GM23338 (cell line): ENCODE measurements around the gene GNB5. TPM values are rescaled to one million over a fixed set of nuclear protein-coding genes. Genes with fewer than 3 reads are reported as not detected.

ENCODE experiments used
- ATAC-seq: fragments of 200-7000 bp; cut with Tn5 transposase; 3 replicates; pipeline ENCODE4 v1.9.1; 2020
- DNase-seq: peaks from one replicate; pipeline ENCODE4 v3.0.0-alpha.2; 2015; ENCODE audit warnings: low spot score
- H2AFZ ChIP-seq: fragments of 200-600 bp; sonication (generic); 2 replicates; pipeline ENCODE4 v1.8.0; 2016; ENCODE audit warnings: antibody characterized with exemption, mild to moderate bottlenecking, moderate library complexity
- H3F3A ChIP-seq: fragments of 200-600 bp; sonication (generic); replicated peaks from 2 replicates; pipeline ENCODE4 v1.8.0; 2017; ENCODE audit warnings: antibody characterized with exemption, mixed run types, low read depth
- H3K27ac ChIP-seq: fragments of 200-600 bp; sonication (generic); 2 replicates; pipeline ENCODE4 v1.6.1; 2016; ENCODE audit warnings: low read depth
- H3K27me3 ChIP-seq: fragments of 200-600 bp; sonication (generic); 2 replicates; pipeline ENCODE4 v1.8.0; 2016; ENCODE audit warnings: mild to moderate bottlenecking, mixed run types, moderate library complexity; ENCODE audit not compliant: insufficient read depth
- H3K36me3 ChIP-seq: fragments of 200-600 bp; sonication (generic); 2 replicates; pipeline ENCODE4 v1.8.0; 2016; ENCODE audit warnings: mild to moderate bottlenecking; ENCODE audit not compliant: insufficient read depth
- H3K4me1 ChIP-seq: fragments of 200-600 bp; sonication (generic); 2 replicates; pipeline ENCODE4 v1.8.0; 2016; ENCODE audit warnings: mild to moderate bottlenecking, moderate library complexity; ENCODE audit not compliant: insufficient read depth
- H3K4me2 ChIP-seq: fragments of 200-600 bp; sonication (generic); 2 replicates; pipeline ENCODE4 v1.7.1; 2017; ENCODE audit warnings: mixed run types
- H3K4me3 ChIP-seq: fragments of 200-600 bp; sonication (generic); 2 replicates; pipeline ENCODE4 v1.6.1; 2016; ENCODE audit warnings: mixed run types
- H3K79me2 ChIP-seq: fragments of 200-600 bp; sonication (generic); replicated peaks from 2 replicates; pipeline ENCODE4 v1.8.0; 2017; ENCODE audit warnings: mild to moderate bottlenecking; ENCODE audit not compliant: insufficient read depth
- H3K9me2 ChIP-seq: fragments of 200-600 bp; sonication (generic); 2 replicates; pipeline ENCODE4 v1.8.0; 2017; ENCODE audit not compliant: insufficient read depth
- H4K20me1 ChIP-seq: fragments of 200-600 bp; sonication (generic); replicated peaks from 2 replicates; pipeline ENCODE4 v1.8.0; 2017; ENCODE audit warnings: mild to moderate bottlenecking; ENCODE audit not compliant: insufficient read depth
- H3K27ac Mint-ChIP-seq: 2 replicates; pipeline ENCODE4 v1.8.0; 2020; ENCODE audit warnings: inconsistent platforms, mild to moderate bottlenecking, moderate library complexity, mixed read lengths
- H3K27me3 Mint-ChIP-seq: 3 replicates; pipeline ENCODE4 v1.8.0; 2022; ENCODE audit warnings: low read depth, mild to moderate bottlenecking, moderate library complexity, mixed read lengths, inconsistent platforms; ENCODE audit not compliant: insufficient read depth, poor library complexity
- H3K36me3 Mint-ChIP-seq: 3 replicates; pipeline ENCODE4 v1.8.0; 2021; ENCODE audit warnings: low read depth, mild to moderate bottlenecking, inconsistent platforms, moderate library complexity, mixed read lengths
- H3K4me1 Mint-ChIP-seq: 3 replicates; pipeline ENCODE4 v1.8.0; 2020; ENCODE audit warnings: mild to moderate bottlenecking, inconsistent platforms, mixed read lengths
- H3K4me3 Mint-ChIP-seq: 3 replicates; pipeline ENCODE4 v1.8.0; 2021; ENCODE audit warnings: moderate library complexity, mild to moderate bottlenecking, inconsistent platforms, mixed read lengths
- H3K9me3 Mint-ChIP-seq: 3 replicates; pipeline ENCODE4 v1.8.0; 2020; ENCODE audit warnings: moderate library complexity, mild to moderate bottlenecking, inconsistent platforms, mixed read lengths
- CREB1 ChIP-seq: fragments of 250-450 bp; sonication (Bioruptor Pico); IDR thresholded peaks from 2 replicates; pipeline ENCODE4 v1.5.0; 2020; ENCODE audit warnings: low read depth, mild to moderate bottlenecking, moderate library complexity
- EZH2 ChIP-seq: fragments of 200-600 bp; sonication (generic); IDR thresholded peaks from one replicate; pipeline ENCODE4 v1.8.0; 2017; ENCODE audit warnings: antibody characterized with exemption, mild to moderate bottlenecking, low read depth; ENCODE audit not compliant: unreplicated experiment
- EZH2phosphoT487 ChIP-seq: fragments of 200-600 bp; sonication (generic); IDR thresholded peaks from one replicate; pipeline ENCODE4 v1.8.1; 2018; ENCODE audit warnings: antibody characterized with exemption; ENCODE audit not compliant: unreplicated experiment
- JUNB ChIP-seq: IDR thresholded peaks from one replicate; pipeline ENCODE4 v1.6.1; 2016; ENCODE audit warnings: antibody characterized with exemption; ENCODE audit not compliant: unreplicated experiment
- NANOG ChIP-seq: IDR thresholded peaks from 2 replicates; pipeline ENCODE4 v1.6.1; 2016; ENCODE audit warnings: antibody characterized with exemption, borderline replicate concordance
- POLR2AphosphoS5 ChIP-seq: IDR thresholded peaks from 2 replicates; pipeline ENCODE4 v1.6.1; 2016; ENCODE audit warnings: antibody characterized with exemption, low read depth
- STAT1 ChIP-seq: IDR thresholded peaks from one replicate; pipeline ENCODE4 v1.6.1; 2016; ENCODE audit warnings: antibody characterized with exemption; ENCODE audit not compliant: unreplicated experiment
- ZNF114 ChIP-seq: fragments of 250-450 bp; sonication (Bioruptor Pico); IDR thresholded peaks from 2 replicates; pipeline ENCODE4 v1.5.0; 2020; ENCODE audit warnings: mild to moderate bottlenecking, moderate library complexity
- ZNF331 ChIP-seq: fragments of 250-450 bp; sonication (Bioruptor Pico); IDR thresholded peaks from 2 replicates; pipeline ENCODE4 v1.5.0; 2020; ENCODE audit warnings: low read depth, mild to moderate bottlenecking, moderate library complexity
- polyA plus RNA-seq: library from polyadenylated mRNA; unstranded; fragments of >200 nt; fragmentation: Nextera tagmentation; extraction: Ambion mirVana; gene quantifications from 2 replicates; pipeline ENCODE4 v1.2.1, GENCODE V29; 2016
- total RNA-seq: library from RNA; depleted of rRNA; stranded (reverse); fragments of >200 nt; shearing (Covaris generic); gene quantifications from 2 replicates; pipeline ENCODE4 v1.2.3, GENCODE V29; 2014
- TF ChIP-seq, protein P1 (sequence below): IDR thresholded peaks from one replicate; pipeline ENCODE4 v1.6.1; 2018; ENCODE audit warnings: antibody characterized with exemption; ENCODE audit not compliant: unreplicated experiment
- TF ChIP-seq, protein P2 (sequence below): fragments of 250-450 bp; sonication (Bioruptor Pico); IDR thresholded peaks from 2 replicates; pipeline ENCODE4 v1.5.0; 2020; ENCODE audit warnings: mild to moderate bottlenecking, moderate library complexity
- TF ChIP-seq, protein P3 (sequence below), 2 experiments: fragments of 200-600 bp in 1 of 2; sonication (generic) in 1 of 2; conservative IDR thresholded peaks; 2 replicates each; pipeline versions ENCODE4 v1.5.1 to v1.6.1; 2016 to 2017; ENCODE audit warnings: antibody characterized with exemption in 2 of 2, low read depth in 2 of 2, mild to moderate bottlenecking in 2 of 2, moderate library complexity in 1 of 2
- TF ChIP-seq, protein P4 (sequence below): IDR thresholded peaks from 2 replicates; pipeline ENCODE4 v1.6.1; 2016; ENCODE audit warnings: antibody characterized with exemption

The GNB5 gene
- total and polyA plus RNA-seq, 2 experiments from 2014 or later: 23.0 to 40.8 TPM

DNA sequence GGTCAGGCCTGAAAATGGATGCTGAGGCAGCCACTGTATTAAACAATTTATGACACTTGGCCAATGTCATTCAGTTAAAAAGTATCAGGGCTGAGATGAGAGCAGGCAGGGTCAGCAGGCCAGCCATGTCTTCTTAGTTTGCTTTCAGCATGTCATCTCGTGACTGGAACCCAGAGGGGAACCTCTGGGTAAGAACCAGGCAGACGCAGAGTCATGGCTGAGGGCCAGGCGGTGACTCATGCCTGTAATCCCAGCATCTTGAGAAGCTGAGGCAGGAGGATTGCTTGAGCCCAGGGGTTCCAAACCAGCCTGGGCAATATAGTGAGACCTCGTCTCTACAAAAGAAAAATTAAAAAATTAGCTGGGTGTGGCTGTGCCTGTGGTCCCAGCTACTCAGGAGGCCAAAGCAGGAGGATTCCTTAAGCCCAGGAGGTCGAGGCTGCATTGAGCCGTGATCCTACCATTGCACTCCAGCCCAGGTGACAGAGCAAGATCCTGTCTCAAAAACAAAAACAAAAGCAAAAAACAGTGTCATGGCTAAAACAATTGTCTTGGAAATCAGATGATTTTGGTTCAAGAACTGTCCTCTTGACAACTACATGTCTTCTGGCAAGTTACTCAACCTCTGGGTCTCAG is 90.3 kb downstream of the GNB5 start:
- H3F3A ChIP-seq: no peaks in the 10 kb centered on the region
- no peaks in the 10 kb centered on the region for H4K20me1 ChIP-seq
- H3K36me3 ChIP-seq: no peaks in the 10 kb centered on the region
- no peak overlapping the region for H3K4me3 ChIP-seq
- H3K4me2 ChIP-seq: no peak overlapping the region
- no peaks in the 10 kb centered on the region for H3K9me3 Mint-ChIP-seq
- ATAC-seq: no peak
- TF ChIP-seq ZNF114 (CRISPR knock-in tag) (no peak), NANOG (no peak), STAT1 (no peak), EZH2phosphoT487 (no peak), CREB1 (CRISPR knock-in tag) (no peak), JUNB (no peak), ZNF331 (CRISPR knock-in tag) (no peak), POLR2AphosphoS5 (no peak), EZH2 (no peak)
- TF ChIP-seq, protein P1, sequence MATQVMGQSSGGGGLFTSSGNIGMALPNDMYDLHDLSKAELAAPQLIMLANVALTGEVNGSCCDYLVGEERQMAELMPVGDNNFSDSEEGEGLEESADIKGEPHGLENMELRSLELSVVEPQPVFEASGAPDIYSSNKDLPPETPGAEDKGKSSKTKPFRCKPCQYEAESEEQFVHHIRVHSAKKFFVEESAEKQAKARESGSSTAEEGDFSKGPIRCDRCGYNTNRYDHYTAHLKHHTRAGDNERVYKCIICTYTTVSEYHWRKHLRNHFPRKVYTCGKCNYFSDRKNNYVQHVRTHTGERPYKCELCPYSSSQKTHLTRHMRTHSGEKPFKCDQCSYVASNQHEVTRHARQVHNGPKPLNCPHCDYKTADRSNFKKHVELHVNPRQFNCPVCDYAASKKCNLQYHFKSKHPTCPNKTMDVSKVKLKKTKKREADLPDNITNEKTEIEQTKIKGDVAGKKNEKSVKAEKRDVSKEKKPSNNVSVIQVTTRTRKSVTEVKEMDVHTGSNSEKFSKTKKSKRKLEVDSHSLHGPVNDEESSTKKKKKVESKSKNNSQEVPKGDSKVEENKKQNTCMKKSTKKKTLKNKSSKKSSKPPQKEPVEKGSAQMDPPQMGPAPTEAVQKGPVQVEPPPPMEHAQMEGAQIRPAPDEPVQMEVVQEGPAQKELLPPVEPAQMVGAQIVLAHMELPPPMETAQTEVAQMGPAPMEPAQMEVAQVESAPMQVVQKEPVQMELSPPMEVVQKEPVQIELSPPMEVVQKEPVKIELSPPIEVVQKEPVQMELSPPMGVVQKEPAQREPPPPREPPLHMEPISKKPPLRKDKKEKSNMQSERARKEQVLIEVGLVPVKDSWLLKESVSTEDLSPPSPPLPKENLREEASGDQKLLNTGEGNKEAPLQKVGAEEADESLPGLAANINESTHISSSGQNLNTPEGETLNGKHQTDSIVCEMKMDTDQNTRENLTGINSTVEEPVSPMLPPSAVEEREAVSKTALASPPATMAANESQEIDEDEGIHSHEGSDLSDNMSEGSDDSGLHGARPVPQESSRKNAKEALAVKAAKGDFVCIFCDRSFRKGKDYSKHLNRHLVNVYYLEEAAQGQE: no peak
- TF ChIP-seq, protein P2, sequence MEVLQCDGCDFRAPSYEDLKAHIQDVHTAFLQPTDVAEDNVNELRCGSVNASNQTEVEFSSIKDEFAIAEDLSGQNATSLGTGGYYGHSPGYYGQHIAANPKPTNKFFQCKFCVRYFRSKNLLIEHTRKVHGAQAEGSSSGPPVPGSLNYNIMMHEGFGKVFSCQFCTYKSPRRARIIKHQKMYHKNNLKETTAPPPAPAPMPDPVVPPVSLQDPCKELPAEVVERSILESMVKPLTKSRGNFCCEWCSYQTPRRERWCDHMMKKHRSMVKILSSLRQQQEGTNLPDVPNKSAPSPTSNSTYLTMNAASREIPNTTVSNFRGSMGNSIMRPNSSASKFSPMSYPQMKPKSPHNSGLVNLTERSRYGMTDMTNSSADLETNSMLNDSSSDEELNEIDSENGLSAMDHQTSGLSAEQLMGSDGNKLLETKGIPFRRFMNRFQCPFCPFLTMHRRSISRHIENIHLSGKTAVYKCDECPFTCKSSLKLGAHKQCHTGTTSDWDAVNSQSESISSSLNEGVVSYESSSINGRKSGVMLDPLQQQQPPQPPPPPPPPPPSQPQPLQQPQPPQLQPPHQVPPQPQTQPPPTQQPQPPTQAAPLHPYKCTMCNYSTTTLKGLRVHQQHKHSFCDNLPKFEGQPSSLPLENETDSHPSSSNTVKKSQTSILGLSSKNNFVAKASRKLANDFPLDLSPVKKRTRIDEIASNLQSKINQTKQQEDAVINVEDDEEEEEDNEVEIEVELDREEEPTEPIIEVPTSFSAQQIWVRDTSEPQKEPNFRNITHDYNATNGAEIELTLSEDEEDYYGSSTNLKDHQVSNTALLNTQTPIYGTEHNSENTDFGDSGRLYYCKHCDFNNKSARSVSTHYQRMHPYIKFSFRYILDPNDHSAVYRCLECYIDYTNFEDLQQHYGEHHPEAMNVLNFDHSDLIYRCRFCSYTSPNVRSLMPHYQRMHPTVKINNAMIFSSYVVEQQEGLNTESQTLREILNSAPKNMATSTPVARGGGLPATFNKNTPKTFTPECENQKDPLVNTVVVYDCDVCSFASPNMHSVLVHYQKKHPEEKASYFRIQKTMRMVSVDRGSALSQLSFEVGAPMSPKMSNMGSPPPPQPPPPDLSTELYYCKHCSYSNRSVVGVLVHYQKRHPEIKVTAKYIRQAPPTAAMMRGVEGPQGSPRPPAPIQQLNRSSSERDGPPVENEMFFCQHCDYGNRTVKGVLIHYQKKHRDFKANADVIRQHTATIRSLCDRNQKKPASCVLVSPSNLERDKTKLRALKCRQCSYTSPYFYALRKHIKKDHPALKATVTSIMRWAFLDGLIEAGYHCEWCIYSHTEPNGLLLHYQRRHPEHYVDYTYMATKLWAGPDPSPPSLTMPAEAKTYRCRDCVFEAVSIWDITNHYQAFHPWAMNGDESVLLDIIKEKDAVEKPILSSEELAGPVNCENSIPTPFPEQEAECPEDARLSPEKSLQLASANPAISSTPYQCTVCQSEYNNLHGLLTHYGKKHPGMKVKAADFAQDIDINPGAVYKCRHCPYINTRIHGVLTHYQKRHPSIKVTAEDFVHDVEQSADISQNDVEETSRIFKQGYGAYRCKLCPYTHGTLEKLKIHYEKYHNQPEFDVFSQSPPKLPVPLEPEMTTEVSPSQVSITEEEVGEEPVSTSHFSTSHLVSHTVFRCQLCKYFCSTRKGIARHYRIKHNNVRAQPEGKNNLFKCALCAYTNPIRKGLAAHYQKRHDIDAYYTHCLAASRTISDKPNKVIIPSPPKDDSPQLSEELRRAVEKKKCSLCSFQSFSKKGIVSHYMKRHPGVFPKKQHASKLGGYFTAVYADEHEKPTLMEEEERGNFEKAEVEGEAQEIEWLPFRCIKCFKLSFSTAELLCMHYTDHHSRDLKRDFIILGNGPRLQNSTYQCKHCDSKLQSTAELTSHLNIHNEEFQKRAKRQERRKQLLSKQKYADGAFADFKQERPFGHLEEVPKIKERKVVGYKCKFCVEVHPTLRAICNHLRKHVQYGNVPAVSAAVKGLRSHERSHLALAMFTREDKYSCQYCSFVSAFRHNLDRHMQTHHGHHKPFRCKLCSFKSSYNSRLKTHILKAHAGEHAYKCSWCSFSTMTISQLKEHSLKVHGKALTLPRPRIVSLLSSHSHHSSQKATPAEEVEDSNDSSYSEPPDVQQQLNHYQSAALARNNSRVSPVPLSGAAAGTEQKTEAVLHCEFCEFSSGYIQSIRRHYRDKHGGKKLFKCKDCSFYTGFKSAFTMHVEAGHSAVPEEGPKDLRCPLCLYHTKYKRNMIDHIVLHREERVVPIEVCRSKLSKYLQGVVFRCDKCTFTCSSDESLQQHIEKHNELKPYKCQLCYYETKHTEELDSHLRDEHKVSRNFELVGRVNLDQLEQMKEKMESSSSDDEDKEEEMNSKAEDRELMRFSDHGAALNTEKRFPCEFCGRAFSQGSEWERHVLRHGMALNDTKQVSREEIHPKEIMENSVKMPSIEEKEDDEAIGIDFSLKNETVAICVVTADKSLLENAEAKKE (CRISPR knock-in tag): no peak
- TF ChIP-seq, protein P3, sequence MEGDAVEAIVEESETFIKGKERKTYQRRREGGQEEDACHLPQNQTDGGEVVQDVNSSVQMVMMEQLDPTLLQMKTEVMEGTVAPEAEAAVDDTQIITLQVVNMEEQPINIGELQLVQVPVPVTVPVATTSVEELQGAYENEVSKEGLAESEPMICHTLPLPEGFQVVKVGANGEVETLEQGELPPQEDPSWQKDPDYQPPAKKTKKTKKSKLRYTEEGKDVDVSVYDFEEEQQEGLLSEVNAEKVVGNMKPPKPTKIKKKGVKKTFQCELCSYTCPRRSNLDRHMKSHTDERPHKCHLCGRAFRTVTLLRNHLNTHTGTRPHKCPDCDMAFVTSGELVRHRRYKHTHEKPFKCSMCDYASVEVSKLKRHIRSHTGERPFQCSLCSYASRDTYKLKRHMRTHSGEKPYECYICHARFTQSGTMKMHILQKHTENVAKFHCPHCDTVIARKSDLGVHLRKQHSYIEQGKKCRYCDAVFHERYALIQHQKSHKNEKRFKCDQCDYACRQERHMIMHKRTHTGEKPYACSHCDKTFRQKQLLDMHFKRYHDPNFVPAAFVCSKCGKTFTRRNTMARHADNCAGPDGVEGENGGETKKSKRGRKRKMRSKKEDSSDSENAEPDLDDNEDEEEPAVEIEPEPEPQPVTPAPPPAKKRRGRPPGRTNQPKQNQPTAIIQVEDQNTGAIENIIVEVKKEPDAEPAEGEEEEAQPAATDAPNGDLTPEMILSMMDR (conservative IDR thresholded peaks at IDR 0.05; ENCODE audit: low read depth in 2 of 2): no peak
- TF ChIP-seq, protein P4, sequence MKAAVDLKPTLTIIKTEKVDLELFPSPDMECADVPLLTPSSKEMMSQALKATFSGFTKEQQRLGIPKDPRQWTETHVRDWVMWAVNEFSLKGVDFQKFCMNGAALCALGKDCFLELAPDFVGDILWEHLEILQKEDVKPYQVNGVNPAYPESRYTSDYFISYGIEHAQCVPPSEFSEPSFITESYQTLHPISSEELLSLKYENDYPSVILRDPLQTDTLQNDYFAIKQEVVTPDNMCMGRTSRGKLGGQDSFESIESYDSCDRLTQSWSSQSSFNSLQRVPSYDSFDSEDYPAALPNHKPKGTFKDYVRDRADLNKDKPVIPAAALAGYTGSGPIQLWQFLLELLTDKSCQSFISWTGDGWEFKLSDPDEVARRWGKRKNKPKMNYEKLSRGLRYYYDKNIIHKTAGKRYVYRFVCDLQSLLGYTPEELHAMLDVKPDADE: no peak
- H3K79me2 ChIP-seq: no peaks in the 10 kb centered on the region
- H3K4me3 Mint-ChIP-seq: no peak overlapping the region
- H3K4me1 ChIP-seq: no peaks in the 10 kb centered on the region
- DNase-seq: no peak
- H3K9me2 ChIP-seq: no peaks in the 10 kb centered on the region
- no peaks in the 10 kb centered on the region; the same call in 2 of the 3 replicates for H3K4me1 Mint-ChIP-seq
- H3K36me3 Mint-ChIP-seq: no peaks in the 10 kb centered on the region
- no peaks in the 10 kb centered on the region for H3K27me3 Mint-ChIP-seq
- no peak overlapping the region for H2AFZ ChIP-seq
- H3K27ac ChIP-seq: no peak overlapping the region
- H3K27me3 ChIP-seq: no peaks in the 10 kb centered on the region
- H3K27ac Mint-ChIP-seq: no peak overlapping the region
